Heart left ventricle (tissue), 16 donors: Measurements from ENCODE around the gene MSANTD4. TPM values are rescaled to one million over a fixed set of nuclear protein-coding genes. Genes with fewer than 3 reads are reported as not detected.
A peak's percentile ranks its signal among the peaks of the same experiment; 100 is the strongest.
"Not testable (repeated sequence)": the region's sequence is repeated elsewhere in the genome, so short reads cannot be mapped to it uniquely, and the experiment has no call there.

ENCODE experiments used
- ATAC-seq, 4 donors: fragments of 200-7000 bp; cut with Tn5 transposase; one replicate each; pipeline ENCODE4 v1.9.1; 2020 to 2022; ENCODE audit warnings: moderate library complexity in 4 of 4, mild to moderate bottlenecking in 3 of 4, moderate number of reproducible peaks in 1 of 4
- DNase-seq, 5 donors: peaks; one replicate each; pipeline ENCODE4 v3.0.0-alpha.2; 2020
- H3K27ac ChIP-seq, 12 donors: fragments of 200-600 bp; sonication (generic) in 4 of 12; one replicate each; pipeline versions ENCODE4 v1.5.0 to v1.8.0; 2016 to 2022; ENCODE audit warnings: mild to moderate bottlenecking in 2 of 12
- H3K27me3 ChIP-seq, 9 donors: fragments of 200-600 bp; sonication (generic) in 2 of 9; one replicate each; pipeline versions ENCODE4 v1.5.1 to v1.8.0; 2016 to 2022; ENCODE audit warnings: mild to moderate bottlenecking in 3 of 9
- H3K36me3 ChIP-seq, 9 donors: fragments of 200-600 bp; sonication (generic) in 2 of 9; one replicate each; pipeline versions ENCODE4 v1.5.0 to v1.8.0; 2018 to 2022; ENCODE audit warnings: mild to moderate bottlenecking in 2 of 9
- H3K4me1 ChIP-seq, 12 donors: fragments of 200-600 bp; sonication (generic) in 4 of 12; one replicate each; pipeline versions ENCODE4 v1.5.0 to v1.8.0; 2016 to 2022; ENCODE audit warnings: mild to moderate bottlenecking in 3 of 12
- H3K4me3 ChIP-seq, 12 donors: fragments of 200-600 bp; sonication (generic) in 4 of 12; one replicate each; pipeline versions ENCODE4 v1.5.0 to v1.8.0; 2017 to 2022; ENCODE audit warnings: mild to moderate bottlenecking in 9 of 12, moderate library complexity in 4 of 12
- H3K9me3 ChIP-seq, 12 donors: fragments of 200-600 bp; sonication (generic) in 4 of 12; one replicate each; pipeline versions ENCODE4 v1.5.0 to v1.8.0; 2016 to 2022; ENCODE audit warnings: mild to moderate bottlenecking in 1 of 12
- POLR2A ChIP-seq, 2 donors: fragments of 450-650 bp; IDR thresholded peaks; one replicate each; pipeline ENCODE4 v1.6.1; 2017; ENCODE audit warnings: antibody characterized with exemption in 2 of 2, mild to moderate bottlenecking in 2 of 2, moderate library complexity in 2 of 2
- WGBS, 4 donors: extraction: QIAGEN DNeasy Blood & Tissue Kit in 2 of 4; methylation state at CpG; one replicate each; pipeline versions ENCODE4 v1.1.5 to v1.1.7; 2013 to 2018; 5-methylcytosine and 5-hydroxymethylcytosine counted together
- intact Hi-C, 10 donors: fragments of 100-400 bp; cut with DNase I; formaldehyde crosslinking; loops; one replicate each; pipeline versions ENCODE4 v1.11.1 to v1.14.2; 2022
- polyA plus RNA-seq, 2 donors: library from polyadenylated mRNA; stranded (reverse); fragments of 200-250 nt; gene quantifications; one replicate each; pipeline ENCODE4 v1.2.3, GENCODE V29; 2013
- total RNA-seq, 9 donors: library from RNA; depleted of rRNA in 2 of 9; stranded (reverse); fragments of >200 nt in 2 of 9; fragmentation: NEBNext Ultra II Directional in 3 of 9; extraction: Animal tissue kit (Norgen Biotek cat#: 25700) in 3 of 9; gene quantifications; one replicate each; pipeline versions ENCODE4 v1.1.0 to v1.2.4, GENCODE V29; 2016 to 2023
- TF ChIP-seq, protein P1 (sequence below), 12 donors: fragments of 200-600 bp; sonication (generic) in 4 of 12; IDR thresholded peaks; one replicate each; pipeline versions ENCODE4 v1.5.0 to v1.8.0; 2018 to 2022; ENCODE audit warnings: antibody characterized with exemption in 12 of 12, mild to moderate bottlenecking in 5 of 12
- donor health status: ischemic (EF 13 %, LVEDD 7.1; RV severe dilation, severe dysfunction).
- donor health status: healthy with polysubstance abuse.
- donor health status: DM: no; HTN: yes; CAD: no.
- donor health status: DM: no; HTN: no; CAD: no.
- donor health status: ischemic (EF 25% LVEDD 6.9; RV normal size, moderate dysfunction).
- donor health status: ischemic (EF 25% LVEDD 5.7; RV mildly dilated, moderate dysfunction).
- donor health status: healthy.
- donor health status: DM: yes; HTN: yes; CAD: no.
- donor health status: ischemic (EF 35%, LVEDD 5.7; RV mildly dilated, moderate dysfunction).
- donor health status: nonischemic (EF 11% LVEDD 7.7; RV severe dilation, severe dysfunction).
- donor health status: DM: yes; HTN: yes; CAD: no.
- donor health status: PGD.
- donor health status: ischemic (EF 29% LVEDD 5.4; RV normal size, mild dysfunction).
- donor health status: nonischemic (EF 23%, LVEDD 6.1; RV moderate dilation, normal function).

Gene MSANTD4
- total and polyA plus RNA-seq, 11 donors: 7.3 to 28.7 (median 19.7) TPM

GRCh38 chr11:106014035-106014434 lies 8.0 kb downstream of the MSANTD4 start:
- no peak overlapping the region for H3K27ac ChIP-seq
- intact Hi-C loops: no loop called here
- H3K36me3 ChIP-seq: peaks cover 0 to 24% (median 18%) of the 10 kb centered on the region in 9 donors
- DNase-seq: no peak
- no peak overlapping the region for H3K4me3 ChIP-seq
- TF ChIP-seq, protein P1, sequence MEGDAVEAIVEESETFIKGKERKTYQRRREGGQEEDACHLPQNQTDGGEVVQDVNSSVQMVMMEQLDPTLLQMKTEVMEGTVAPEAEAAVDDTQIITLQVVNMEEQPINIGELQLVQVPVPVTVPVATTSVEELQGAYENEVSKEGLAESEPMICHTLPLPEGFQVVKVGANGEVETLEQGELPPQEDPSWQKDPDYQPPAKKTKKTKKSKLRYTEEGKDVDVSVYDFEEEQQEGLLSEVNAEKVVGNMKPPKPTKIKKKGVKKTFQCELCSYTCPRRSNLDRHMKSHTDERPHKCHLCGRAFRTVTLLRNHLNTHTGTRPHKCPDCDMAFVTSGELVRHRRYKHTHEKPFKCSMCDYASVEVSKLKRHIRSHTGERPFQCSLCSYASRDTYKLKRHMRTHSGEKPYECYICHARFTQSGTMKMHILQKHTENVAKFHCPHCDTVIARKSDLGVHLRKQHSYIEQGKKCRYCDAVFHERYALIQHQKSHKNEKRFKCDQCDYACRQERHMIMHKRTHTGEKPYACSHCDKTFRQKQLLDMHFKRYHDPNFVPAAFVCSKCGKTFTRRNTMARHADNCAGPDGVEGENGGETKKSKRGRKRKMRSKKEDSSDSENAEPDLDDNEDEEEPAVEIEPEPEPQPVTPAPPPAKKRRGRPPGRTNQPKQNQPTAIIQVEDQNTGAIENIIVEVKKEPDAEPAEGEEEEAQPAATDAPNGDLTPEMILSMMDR (IDR thresholded peaks at IDR 0.05): no peak
- TF ChIP-seq POLR2A (IDR thresholded peaks at IDR 0.05): no peak
- no peaks in the 10 kb centered on the region for H3K27me3 ChIP-seq
- H3K9me3 ChIP-seq: no peaks in the 10 kb centered on the region
- whole genome bisulfite sequencing, 4 donors: 94 to 99% (median 97%) methylated on average over 2 of the region's 2 CpGs
- peaks cover 0 to 47% (median 18%) of the 10 kb centered on the region in 12 donors for H3K4me1 ChIP-seq
- no peak for ATAC-seq

GRCh38 chr11:106012744-106013143 lies 9.3 kb downstream of the MSANTD4 start:
- no peak for TF ChIP-seq POLR2A (IDR thresholded peaks at IDR 0.05)
- TF ChIP-seq, protein P1 (IDR thresholded peaks at IDR 0.05): no peak
- H3K27ac ChIP-seq: peak overlapping the region in 6 of 12 donors; percentile 11 to 57 (median 40)

GRCh38 chr11:106011481-106011880 lies 10.6 kb downstream of the MSANTD4 start:
- no peak for DNase-seq
- Histone ChIP-seq H3K4me1 (peaks cover 0 to 25% (median 5%) of the 10 kb centered on the region in 12 donors), H3K9me3 (peaks cover 0 to 3% (median 0%) of the 10 kb centered on the region in 12 donors), H3K27me3 (no peaks in the 10 kb centered on the region), H3K27ac (no peak overlapping the region), H3K36me3 (peaks cover 4 to 47% (median 41%) of the 10 kb centered on the region in 9 donors), H3K4me3 (no peak overlapping the region)
- TF ChIP-seq, protein P1 (IDR thresholded peaks at IDR 0.05): no peak
- TF ChIP-seq POLR2A (IDR thresholded peaks at IDR 0.05): no peak
- ATAC-seq: no peak
- intact Hi-C loops: no loop called here
- WGBS, 4 donors: 71 to 80% (median 73%) methylated on average over 2 of the region's 2 CpGs

More at GRCh38 chr11:106012744-106013143, 9.3 kb downstream of the MSANTD4 start:
- peaks cover 0 to 36% (median 11%) of the 10 kb centered on the region in 12 donors for H3K4me1 ChIP-seq
- DNase-seq (peak in 2 of 5 donors; percentile 9 to 35), ATAC-seq (peak; percentile 82 to 97 (median 88))
- H3K9me3 ChIP-seq: peaks cover 0 to 3% (median 0%) of the 10 kb centered on the region in 12 donors
- WGBS, 4 donors: 29 to 32% (median 30%) methylated on average over 3 of the region's 3 CpGs
- intact Hi-C loops: no loop called here
- H3K4me3 ChIP-seq: no peak overlapping the region
- peaks cover 4 to 36% (median 31%) of the 10 kb centered on the region in 9 donors for H3K36me3 ChIP-seq
- no peaks in the 10 kb centered on the region for H3K27me3 ChIP-seq

GRCh38 chr11:106003094-106003493 lies 18.9 kb downstream of the MSANTD4 start:
- H3K4me1 ChIP-seq, H3K4me3 ChIP-seq, DNase-seq, H3K27ac ChIP-seq, H3K27me3 ChIP-seq, intact Hi-C loops, ATAC-seq: not testable (repeated sequence)
- 93 to 99% (median 97%) methylated on average over 4 of the region's 4 CpGs for WGBS, 4 donors
- peaks cover 0 to 50% (median 19%) of the 10 kb centered on the region in 9 donors for H3K36me3 ChIP-seq
- H3K9me3 ChIP-seq: peaks cover 0 to 30% (median 9%) of the 10 kb centered on the region in 12 donors
